Subcutaneous abdominal adipose tissue (tissue), 5 donors: ENCODE results near the gene RBM34.
"Not testable (repeated sequence)": the region's sequence is repeated elsewhere in the genome, so short reads cannot be mapped to it uniquely, and the experiment has no call there.

Experiments used
- H3K27ac ChIP-seq: one replicate; pipeline ENCODE4 v1.7.0; 2013; ENCODE audit warnings: low read depth, mild to moderate bottlenecking, inconsistent platforms, low read length, moderate library complexity
- H3K27me3 ChIP-seq, 5 donors: one replicate each; pipeline ENCODE4 v1.7.0; 2013; ENCODE audit warnings: low read length in 5 of 5, inconsistent platforms in 1 of 5; ENCODE audit not compliant: control insufficient read depth in 5 of 5, insufficient read depth in 4 of 5
- H3K36me3 ChIP-seq, 5 donors: one replicate each; pipeline ENCODE4 v1.7.0; 2013; ENCODE audit warnings: low read length in 5 of 5; ENCODE audit not compliant: control insufficient read depth in 5 of 5, insufficient read depth in 5 of 5
- H3K4me1 ChIP-seq, 5 donors: one replicate each; pipeline ENCODE4 v1.7.0; 2013; ENCODE audit warnings: low read length in 5 of 5, mild to moderate bottlenecking in 3 of 5, moderate library complexity in 1 of 5; ENCODE audit not compliant: control insufficient read depth in 5 of 5, insufficient read depth in 5 of 5
- H3K4me3 ChIP-seq, 5 donors: one replicate each; pipeline ENCODE4 v1.7.0; 2013; ENCODE audit warnings: low read length in 5 of 5, low read depth in 1 of 5
- H3K9ac ChIP-seq, 5 donors: one replicate each; pipeline ENCODE4 v1.7.0; 2013; ENCODE audit warnings: low read length in 5 of 5, mild to moderate bottlenecking in 4 of 5, moderate library complexity in 3 of 5
- H3K9me3 ChIP-seq, 5 donors: one replicate each; pipeline ENCODE4 v1.7.0; 2013; ENCODE audit warnings: low read length in 5 of 5; ENCODE audit not compliant: control insufficient read depth in 5 of 5
- donor health status: healthy.
- donor health status: healthy.
- donor health status: healthy.
- donor health status: healthy.
- donor health status: healthy.

RBM34 gene

DNA sequence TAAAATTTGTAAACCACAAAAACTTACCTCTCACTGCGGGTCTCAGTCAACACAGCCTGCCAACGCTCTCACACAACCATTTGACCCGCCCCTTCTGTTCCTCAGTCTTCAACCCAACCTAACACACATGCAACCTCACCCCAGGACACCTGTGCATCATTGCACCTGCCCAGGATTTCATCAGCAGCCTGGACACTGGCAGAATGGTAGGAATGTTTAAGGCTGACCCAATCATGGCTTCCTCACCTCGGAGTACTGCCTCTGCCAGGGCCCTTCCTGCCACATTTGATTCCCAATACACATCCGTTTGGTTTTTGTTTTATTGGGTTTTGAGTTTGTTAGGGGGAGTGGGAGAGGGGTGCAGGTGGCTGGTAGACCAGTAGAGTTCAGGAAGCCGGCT lies 73.1 kb downstream of the RBM34 start:
- Histone ChIP-seq H3K9ac (no peak overlapping the region), H3K4me1 (peaks cover 7 to 20% (median 12%) of the 10 kb centered on the region in 5 donors), H3K27ac (no peak overlapping the region), H3K27me3 (no peaks in the 10 kb centered on the region), H3K9me3 (no peaks in the 10 kb centered on the region), H3K36me3 (no peaks in the 10 kb centered on the region), H3K4me3 (no peak overlapping the region)

GRCh38 chr1:235085411-235086117 lies 75.5 kb downstream of the RBM34 start:
- H3K4me3 ChIP-seq, H3K27me3 ChIP-seq, H3K27ac ChIP-seq, H3K9ac ChIP-seq, H3K36me3 ChIP-seq, H3K9me3 ChIP-seq: not testable (repeated sequence)
- peaks cover 7 to 22% (median 13%) of the 10 kb centered on the region in 5 donors for H3K4me1 ChIP-seq
